Left lung (tissue), 10 donors: Measurements from ENCODE around the gene CCL23. TPM values are rescaled to one million over a fixed set of nuclear protein-coding genes. Genes with fewer than 3 reads are reported as not detected.

ENCODE experiments used
- ATAC-seq: fragments of 200-7000 bp; cut with Tn5 transposase; one replicate; pipeline ENCODE4 v1.9.1; 2020; ENCODE audit warnings: moderate library complexity
- DNase-seq, 4 donors: peaks; one replicate each; pipeline ENCODE4 v3.0.0-alpha.2; 2013 to 2020
- H3K27ac ChIP-seq, 2 donors: fragments of 200-600 bp; sonication (generic) in 1 of 2; one replicate each; pipeline versions ENCODE4 v1.5.0 to v1.8.0; 2020 to 2021
- H3K27me3 ChIP-seq, 2 donors: fragments of 200-600 bp; sonication (generic) in 1 of 2; one replicate each; pipeline versions ENCODE4 v1.5.0 to v1.8.0; 2020 to 2021
- H3K36me3 ChIP-seq, 2 donors: fragments of 200-600 bp; sonication (generic) in 1 of 2; one replicate each; pipeline versions ENCODE4 v1.5.0 to v1.8.0; 2020 to 2021
- H3K4me1 ChIP-seq, 2 donors: fragments of 200-600 bp; one replicate each; pipeline ENCODE4 v1.8.0; 2021
- H3K4me3 ChIP-seq, 2 donors: fragments of 200-600 bp; sonication (generic) in 1 of 2; one replicate each; pipeline versions ENCODE4 v1.5.0 to v1.8.0; 2020 to 2021; ENCODE audit warnings: mild to moderate bottlenecking in 1 of 2
- H3K9me3 ChIP-seq, 2 donors: fragments of 200-600 bp; sonication (generic) in 1 of 2; one replicate each; pipeline versions ENCODE4 v1.5.0 to v1.8.0; 2020 to 2021
- CTCF ChIP-seq, 2 donors: fragments of 200-600 bp; sonication (generic) in 1 of 2; IDR thresholded peaks; one replicate each; pipeline versions ENCODE4 v1.5.0 to v1.8.0; 2021; ENCODE audit warnings: antibody characterized with exemption in 2 of 2
- intact Hi-C, 2 donors: fragments of 100-400 bp; cut with DNase I; formaldehyde crosslinking; loops; one replicate each; pipeline versions ENCODE4 v1.11.2 to v1.14.2; 2022
- polyA plus RNA-seq, 6 donors: library from polyadenylated mRNA; unstranded; fragments of 120-200 nt; gene quantifications; one replicate each; pipeline ENCODE4 v1.2.1, GENCODE V29; 2013; ENCODE audit not compliant: insufficient read length in 6 of 6
- total RNA-seq, 2 donors: library from RNA; stranded (reverse); fragmentation: NEBNext Ultra II Directional; extraction: Animal tissue kit (Norgen Biotek cat#: 25700); gene quantifications; one replicate each; pipeline ENCODE4 v1.2.1, GENCODE V29; 2021
- donor health status: DM: no; HTN: yes; CAD: no.
- donor health status: DM: no; HTN: no; CAD: no.

CCL23 gene
- total and polyA plus RNA-seq, 8 donors = 0.32 to 9.3 (median 0.49) TPM; not detected in 2

DNA sequence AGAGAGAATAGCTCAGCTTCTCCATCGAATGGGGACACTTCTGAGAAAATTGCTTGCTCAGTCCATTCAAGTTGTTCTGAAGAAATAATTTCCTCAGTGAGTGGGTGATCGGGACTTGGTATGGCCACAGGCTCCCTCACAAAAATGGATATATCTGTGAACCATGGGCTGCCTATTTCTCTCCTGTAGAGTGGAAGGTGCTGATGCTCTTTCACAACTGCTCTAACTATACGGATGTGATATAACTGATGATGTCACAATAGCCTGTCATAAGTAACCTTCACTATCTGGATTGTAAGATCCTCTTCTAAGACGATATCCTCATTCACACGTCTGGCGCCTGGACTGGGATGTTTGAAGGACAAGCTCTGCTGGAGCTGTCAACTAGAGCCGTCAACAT is 41.6 kb upstream of the CCL23 start:
- Histone ChIP-seq H3K4me1 (peaks cover 0 to 27% of the 10 kb centered on the region in 2 donors), H3K27ac (no peak overlapping the region), H3K9me3 (no peaks in the 10 kb centered on the region), H3K27me3 (no peaks in the 10 kb centered on the region), H3K36me3 (no peaks in the 10 kb centered on the region), H3K4me3 (no peak overlapping the region)
- no peak for ATAC-seq
- TF ChIP-seq CTCF (IDR thresholded peaks at IDR 0.05) = no peak
- intact Hi-C loops = no loop called here
- DNase-seq = no peak

GRCh38 chr17:36057911-36058310 is 40.1 kb upstream of the CCL23 start:
- peaks cover 0 to 27% of the 10 kb centered on the region in 2 donors for H3K4me1 ChIP-seq
- H3K36me3 ChIP-seq = no peaks in the 10 kb centered on the region

DNA sequence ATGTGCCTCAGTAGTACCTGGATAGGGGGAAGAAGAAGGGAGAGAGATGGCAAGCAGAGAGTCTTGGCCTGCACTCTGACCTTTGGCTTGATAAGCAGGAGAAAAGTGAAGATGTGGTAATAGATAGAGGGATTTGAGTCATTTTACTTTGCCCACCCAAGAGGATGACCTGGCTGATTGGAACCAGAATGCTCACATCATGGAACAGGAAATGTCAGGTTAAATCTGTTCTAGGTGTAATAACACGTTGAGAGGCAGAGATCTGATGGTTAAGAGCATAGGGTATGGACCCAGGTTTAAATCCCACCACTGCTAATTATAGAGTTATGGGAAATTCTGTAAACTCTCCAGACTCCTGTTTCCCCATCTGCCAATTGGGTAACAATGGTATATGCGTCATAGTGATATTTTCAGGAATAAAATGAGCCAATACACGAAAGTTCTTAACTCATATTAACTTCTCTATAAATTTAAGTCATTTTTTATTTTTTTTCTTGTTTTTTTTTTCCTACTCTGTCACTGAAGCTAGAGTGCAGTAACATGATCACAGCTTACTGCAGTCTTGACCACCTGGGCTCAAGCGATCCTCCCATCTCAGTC is 38.2 kb upstream of the CCL23 start:
- Histone ChIP-seq H3K27ac (no peak overlapping the region), H3K27me3 (no peaks in the 10 kb centered on the region), H3K36me3 (no peaks in the 10 kb centered on the region), H3K9me3 (peaks cover 0 to 14% of the 10 kb centered on the region in 2 donors), H3K4me3 (no peak overlapping the region), H3K4me1 (peaks cover 0 to 27% of the 10 kb centered on the region in 2 donors)
- DNase-seq (no peak), ATAC-seq (no peak)
- intact Hi-C loops = no loop called here
- TF ChIP-seq CTCF (IDR thresholded peaks at IDR 0.05) = no peak

More at GRCh38 chr17:36057911-36058310, 40.1 kb upstream of the CCL23 start:
- Histone ChIP-seq H3K27ac (peak overlapping the region in 1 of 2 donors; percentile 26), H3K27me3 (no peaks in the 10 kb centered on the region), H3K4me3 (no peak overlapping the region), H3K9me3 (no peaks in the 10 kb centered on the region)
- ATAC-seq = peak; percentile 34
- TF ChIP-seq CTCF (IDR thresholded peaks at IDR 0.05) = no peak
- intact Hi-C loops = no loop called here
- no peak for DNase-seq

- no peak for DNase-seq
- Histone ChIP-seq H3K4me3 (no peak overlapping the region), H3K9me3 (peaks cover 0 to 21% of the 10 kb centered on the region in 2 donors), H3K4me1 (peaks cover 0 to 27% of the 10 kb centered on the region in 2 donors), H3K27ac (no peak overlapping the region), H3K27me3 (no peaks in the 10 kb centered on the region), H3K36me3 (no peaks in the 10 kb centered on the region)
- intact Hi-C loops = no loop called here
- TF ChIP-seq CTCF (IDR thresholded peaks at IDR 0.05) = no peak
- ATAC-seq = no peak
Observed at GRCh38 chr17:36055171-36055570, 37.4 kb upstream of the CCL23 start.

DNA sequence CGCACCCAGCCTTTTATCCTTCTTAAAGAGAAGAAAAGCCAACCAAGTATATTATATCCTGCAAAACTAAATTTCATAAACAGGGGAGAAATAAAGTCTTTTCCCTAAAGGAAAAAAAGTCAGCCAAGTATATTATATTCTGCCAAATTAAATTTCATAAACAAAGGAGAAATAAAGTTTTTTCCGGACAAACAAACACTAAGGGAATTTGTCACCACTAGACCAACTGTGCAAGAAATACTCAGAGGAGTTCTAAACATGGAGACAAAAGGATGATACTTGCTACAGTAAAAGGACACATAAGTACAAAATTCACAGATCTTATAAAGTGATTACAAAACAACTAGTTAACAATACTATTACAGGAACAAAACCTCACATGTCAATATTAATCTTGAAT is 31.9 kb upstream of the CCL23 start:
- H3K4me3 ChIP-seq = no peak overlapping the region
- H3K9me3 ChIP-seq = peaks cover 0 to 41% of the 10 kb centered on the region in 2 donors
- H3K36me3 ChIP-seq = no peaks in the 10 kb centered on the region
- H3K27ac ChIP-seq = no peak overlapping the region
- no peaks in the 10 kb centered on the region for H3K4me1 ChIP-seq
- ATAC-seq = no peak
- no peaks in the 10 kb centered on the region for H3K27me3 ChIP-seq
- intact Hi-C loops = no loop called here
- no peak for TF ChIP-seq CTCF (IDR thresholded peaks at IDR 0.05)
- DNase-seq = no peak
